Progenitor cell of endocrine pancreas (in vitro differentiated cells): Measurements from ENCODE around the gene ZNF429. TPM values are rescaled to one million over a fixed set of nuclear protein-coding genes. Genes with fewer than 3 reads are reported as not detected.
"Not testable (repeated sequence)": the region's sequence is repeated elsewhere in the genome, so short reads cannot be mapped to it uniquely, and the experiment has no call there.

Source experiments
- DNase-seq: peaks from one replicate; pipeline ENCODE4 v3.0.0; 2021; ENCODE audit warnings: low spot score; ENCODE audit not compliant: unreplicated experiment
- H3K27ac Mint-ChIP-seq: 2 replicates; pipeline ENCODE4 v1.8.0; 2021; ENCODE audit warnings: mild to moderate bottlenecking, moderate library complexity, mixed read lengths
- H3K27me3 Mint-ChIP-seq: 2 replicates; pipeline ENCODE4 v1.8.0; 2021; ENCODE audit warnings: mixed read lengths
- H3K36me3 Mint-ChIP-seq: 2 replicates; pipeline ENCODE4 v1.8.0; 2022; ENCODE audit warnings: mixed read lengths; ENCODE audit not compliant: insufficient read depth
- H3K4me1 Mint-ChIP-seq: 2 replicates; pipeline ENCODE4 v1.8.0; 2021; ENCODE audit warnings: low read depth, mixed read lengths
- H3K4me3 Mint-ChIP-seq: 2 replicates; pipeline ENCODE4 v1.8.0; 2021; ENCODE audit warnings: low read depth, mild to moderate bottlenecking, moderate library complexity, mixed read lengths
- H3K9me3 Mint-ChIP-seq: 2 replicates; pipeline ENCODE4 v1.8.0; 2021; ENCODE audit warnings: low read depth, mixed read lengths
- total RNA-seq: library from RNA; stranded (reverse); gene quantifications from 2 replicates; pipeline ENCODE4 v1.2.1, GENCODE V29; 2021
- TF ChIP-seq, protein P1 (sequence below): fragments of 200-600 bp; sonication (generic); IDR thresholded peaks from one replicate; pipeline ENCODE4 v1.5.0; 2021; ENCODE audit warnings: antibody characterized with exemption, mild to moderate bottlenecking; ENCODE audit not compliant: unreplicated experiment

Gene ZNF429
- total RNA-seq, 1 donor from 2014 or later, result 31.7 TPM

DNA sequence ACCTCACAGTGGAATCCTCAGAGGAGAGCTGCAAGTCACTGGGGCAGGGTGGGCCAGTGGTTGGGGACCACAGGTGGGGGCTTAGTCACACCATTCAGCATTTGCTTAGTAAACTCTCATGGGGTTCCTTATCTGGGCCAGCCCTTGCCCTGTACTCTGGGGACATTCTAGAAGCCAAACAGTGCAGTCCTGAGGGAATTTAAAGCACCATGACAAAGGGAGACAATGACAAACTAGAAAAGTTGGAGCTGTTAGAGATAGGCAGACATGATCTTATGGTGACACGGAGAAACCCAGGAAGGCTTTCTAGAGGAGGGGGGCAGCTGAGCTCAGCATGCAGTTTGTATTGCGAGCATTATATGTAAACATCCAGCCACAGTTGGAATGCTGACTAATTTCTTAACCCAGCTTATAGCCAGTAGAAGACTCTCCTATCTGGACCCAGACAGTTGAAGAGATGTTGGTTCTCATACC lies 87.6 kb downstream of the ZNF429 start:
- Mint-ChIP-seq H3K9me3 (peaks cover 11% of the 10 kb centered on the region), H3K27ac (no peak overlapping the region), H3K36me3 (peaks cover 10% of the 10 kb centered on the region), H3K4me3 (no peak overlapping the region), H3K27me3 (no peaks in the 10 kb centered on the region), H3K4me1 (peaks cover 2% of the 10 kb centered on the region)
- no peak for DNase-seq
- TF ChIP-seq, protein P1, sequence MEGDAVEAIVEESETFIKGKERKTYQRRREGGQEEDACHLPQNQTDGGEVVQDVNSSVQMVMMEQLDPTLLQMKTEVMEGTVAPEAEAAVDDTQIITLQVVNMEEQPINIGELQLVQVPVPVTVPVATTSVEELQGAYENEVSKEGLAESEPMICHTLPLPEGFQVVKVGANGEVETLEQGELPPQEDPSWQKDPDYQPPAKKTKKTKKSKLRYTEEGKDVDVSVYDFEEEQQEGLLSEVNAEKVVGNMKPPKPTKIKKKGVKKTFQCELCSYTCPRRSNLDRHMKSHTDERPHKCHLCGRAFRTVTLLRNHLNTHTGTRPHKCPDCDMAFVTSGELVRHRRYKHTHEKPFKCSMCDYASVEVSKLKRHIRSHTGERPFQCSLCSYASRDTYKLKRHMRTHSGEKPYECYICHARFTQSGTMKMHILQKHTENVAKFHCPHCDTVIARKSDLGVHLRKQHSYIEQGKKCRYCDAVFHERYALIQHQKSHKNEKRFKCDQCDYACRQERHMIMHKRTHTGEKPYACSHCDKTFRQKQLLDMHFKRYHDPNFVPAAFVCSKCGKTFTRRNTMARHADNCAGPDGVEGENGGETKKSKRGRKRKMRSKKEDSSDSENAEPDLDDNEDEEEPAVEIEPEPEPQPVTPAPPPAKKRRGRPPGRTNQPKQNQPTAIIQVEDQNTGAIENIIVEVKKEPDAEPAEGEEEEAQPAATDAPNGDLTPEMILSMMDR, result no peak

DNA sequence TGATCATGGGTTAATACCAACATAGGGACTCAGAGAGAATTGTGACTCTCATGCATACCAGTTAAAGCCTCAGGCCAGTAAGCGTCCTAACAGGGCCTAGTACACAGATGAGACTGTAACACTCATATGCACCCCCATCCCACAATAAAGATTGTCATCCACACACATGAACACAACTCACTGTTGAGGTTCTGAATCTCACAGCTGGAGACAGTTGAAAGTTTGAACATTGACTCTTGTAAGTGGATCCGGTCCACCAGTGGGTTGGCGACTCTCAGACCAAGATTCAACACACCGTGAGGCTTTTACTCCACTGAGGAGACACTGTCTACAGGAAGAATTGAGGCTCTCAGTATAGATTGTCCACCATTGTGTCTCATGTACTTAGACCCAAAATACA lies 88.1 kb downstream of the ZNF429 start:
- peaks cover 10% of the 10 kb centered on the region for H3K36me3 Mint-ChIP-seq
- peaks cover 2% of the 10 kb centered on the region for H3K4me1 Mint-ChIP-seq
- TF ChIP-seq, protein P1, result no peak
- no peaks in the 10 kb centered on the region for H3K27me3 Mint-ChIP-seq
- no peak overlapping the region for H3K4me3 Mint-ChIP-seq
- H3K9me3 Mint-ChIP-seq, result peaks cover 11% of the 10 kb centered on the region
- DNase-seq, result no peak
- H3K27ac Mint-ChIP-seq, result no peak overlapping the region

DNA sequence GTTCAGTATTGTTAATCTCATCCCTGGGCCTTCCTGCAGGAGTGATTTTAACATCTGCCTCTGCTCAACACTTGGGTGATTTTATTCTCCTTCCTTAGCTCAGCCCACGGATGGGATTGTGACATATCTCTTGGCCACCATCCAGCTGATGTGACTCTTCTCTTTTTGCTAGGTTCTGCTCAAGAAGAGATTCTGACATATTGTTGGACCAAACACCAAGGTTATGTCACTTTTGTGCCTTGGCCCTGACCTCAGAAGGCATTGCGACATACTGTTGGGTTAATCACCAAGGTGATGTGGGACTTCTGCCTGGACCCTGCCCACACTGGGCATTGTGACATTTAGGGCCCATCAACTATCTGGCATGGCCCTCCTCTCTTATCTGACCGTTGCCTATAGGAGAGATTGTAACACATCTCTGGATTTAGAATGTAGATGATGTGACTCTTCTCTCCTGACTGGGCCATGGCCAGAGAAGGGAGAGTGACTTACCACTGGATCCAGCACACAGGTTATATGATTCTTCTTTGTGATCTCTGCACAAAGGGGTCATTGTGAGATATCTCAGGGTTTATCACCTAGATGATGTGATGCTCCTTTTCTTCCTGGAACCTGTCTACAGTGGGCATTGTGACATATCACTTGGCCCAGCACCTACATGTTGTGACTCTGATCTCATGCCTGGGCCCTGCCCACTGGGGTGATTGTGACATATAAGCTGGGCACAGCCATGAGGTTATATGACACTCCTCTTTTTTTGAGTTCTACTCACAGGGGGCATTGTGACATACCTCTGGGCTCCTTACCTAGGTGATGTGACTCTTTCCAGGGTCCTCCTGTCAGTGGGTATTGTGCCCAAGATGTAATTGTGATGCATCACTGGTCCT lies 88.8 kb downstream of the ZNF429 start:
- DNase-seq, result no peak
- Mint-ChIP-seq H3K27ac (no peak overlapping the region), H3K36me3 (peaks cover 10% of the 10 kb centered on the region), H3K4me1 (peaks cover 4% of the 10 kb centered on the region), H3K4me3 (no peak overlapping the region), H3K27me3 (no peaks in the 10 kb centered on the region), H3K9me3 (peaks cover 13% of the 10 kb centered on the region)
- TF ChIP-seq, protein P1, result no peak

DNA sequence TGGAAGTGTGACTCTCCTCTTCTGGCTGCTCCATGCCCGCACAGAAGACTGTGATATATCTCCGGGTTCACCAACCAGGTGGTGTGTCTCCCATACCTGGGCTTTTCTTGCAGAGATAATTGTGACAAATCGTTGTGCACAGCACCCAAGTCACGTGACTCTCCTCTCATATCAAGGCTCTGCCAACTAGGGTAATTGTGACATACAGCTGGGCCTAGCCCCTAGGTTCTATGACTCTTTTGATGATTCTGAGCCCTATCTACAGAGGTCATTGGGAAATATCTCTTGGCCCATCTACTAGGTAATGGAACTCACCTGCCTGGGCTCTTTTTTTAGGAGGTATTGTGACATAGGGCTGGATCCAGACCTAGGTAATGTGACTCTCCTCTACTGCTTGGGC lies 89.8 kb downstream of the ZNF429 start:
- Mint-ChIP-seq H3K9me3 (peaks cover 14% of the 10 kb centered on the region), H3K4me1 (peaks cover 6% of the 10 kb centered on the region), H3K36me3 (peaks cover 11% of the 10 kb centered on the region), H3K4me3 (no peak overlapping the region), H3K27me3 (no peaks in the 10 kb centered on the region), H3K27ac (no peak overlapping the region)
- DNase-seq, result no peak
- TF ChIP-seq, protein P1, result no peak

DNA sequence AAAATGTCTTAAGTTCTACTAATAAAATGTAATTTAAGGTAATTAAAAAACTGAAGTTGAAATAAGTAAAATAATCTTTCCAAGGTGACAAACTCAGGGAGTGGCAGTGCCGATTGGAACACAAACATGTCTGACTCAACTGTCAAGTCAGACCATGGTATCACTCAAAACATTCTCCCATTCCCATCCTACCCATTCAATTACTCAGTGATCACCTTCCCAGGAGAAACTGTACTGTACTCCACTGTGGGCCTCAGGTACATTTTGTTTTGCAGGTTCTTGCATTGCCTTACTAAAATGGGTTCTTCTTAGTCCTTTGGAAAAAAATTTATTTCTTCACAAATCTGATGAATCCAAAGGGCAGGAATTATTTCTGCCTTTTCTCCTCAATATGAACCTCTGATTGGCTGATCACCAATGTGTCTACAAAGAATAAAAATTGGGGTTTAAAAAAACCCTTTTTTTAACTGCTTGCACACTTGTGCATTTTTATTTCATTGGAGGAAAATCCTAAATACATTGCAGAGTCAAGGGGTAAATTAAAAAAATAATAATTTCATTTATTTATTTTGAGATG lies 96.8 kb downstream of the ZNF429 start:
- Mint-ChIP-seq H3K4me1 (peaks cover 43% of the 10 kb centered on the region), H3K9me3 (peaks cover 10% of the 10 kb centered on the region), H3K27me3 (no peaks in the 10 kb centered on the region), H3K27ac (peak overlapping the region; percentile 95), H3K36me3 (peaks cover 8% of the 10 kb centered on the region), H3K4me3 (no peak overlapping the region)
- no peak for DNase-seq
- TF ChIP-seq, protein P1, result no peak

DNA sequence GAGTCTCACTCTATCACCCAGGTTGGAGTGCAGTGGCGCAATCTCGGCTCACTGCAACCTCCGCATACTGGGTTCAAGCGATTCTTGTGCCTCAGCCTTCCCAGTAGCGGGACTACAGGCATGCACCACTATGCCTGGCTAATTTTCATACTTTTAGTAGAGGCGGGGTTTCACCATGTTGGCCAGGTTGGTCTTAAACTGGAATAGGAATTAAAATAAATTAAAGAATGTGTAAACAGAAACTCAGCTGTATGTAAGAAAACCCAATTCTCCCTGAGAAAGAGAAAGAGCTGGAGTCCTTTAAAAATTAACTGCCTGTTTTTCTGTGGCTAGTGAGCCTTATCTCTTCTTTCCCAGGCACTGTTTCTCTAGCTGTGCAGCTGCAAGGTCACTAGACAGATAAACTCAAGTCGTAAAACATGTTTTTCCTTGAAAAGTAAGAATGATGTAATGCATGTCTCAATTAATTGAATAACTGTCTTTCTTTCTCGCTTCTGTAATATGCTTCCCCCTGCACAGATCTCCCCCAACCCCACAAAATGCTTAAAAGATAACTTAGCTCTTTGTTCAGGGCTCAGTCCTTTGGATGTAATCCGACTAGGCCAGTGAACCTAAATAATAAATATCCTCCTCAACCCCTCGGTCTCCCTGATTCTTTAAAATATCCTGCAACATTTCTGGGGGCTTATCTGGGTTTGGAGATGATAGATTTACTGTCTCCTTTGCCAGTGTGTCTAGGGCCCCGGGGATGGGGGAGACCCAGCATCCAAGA lies 97.4 kb downstream of the ZNF429 start:
- H3K4me3 Mint-ChIP-seq, H3K27me3 Mint-ChIP-seq, H3K9me3 Mint-ChIP-seq, H3K36me3 Mint-ChIP-seq, DNase-seq: not testable (repeated sequence)
- Mint-ChIP-seq H3K4me1 (peaks cover 45% of the 10 kb centered on the region), H3K27ac (peak overlapping the region; percentile 95)
